ENCODE measurements around the gene DDI2. TPM values are rescaled to one million over a fixed set of nuclear protein-coding genes. Genes with fewer than 3 reads are reported as not detected.

Gene DDI2
- total RNA-seq (2022): 27.0 and 30.1 TPM in 2 replicates
- percentile 81 among the genes with signal in this experiment for Bru-seq, nascent RNA
- percentile 78 among the genes with signal in this experiment for BruChase-seq, experiment 1, labeled RNA remaining after a 6-hour chase
- BruChase-seq, experiment 2, labeled RNA remaining after a 2-hour chase: percentile 83 among the genes with signal in this experiment
- long read RNA-seq, full-length matches to known transcripts: 3 of 10 reads
- long read RNA-seq, partial matches to known transcripts: 1 of 10 reads
- long read RNA-seq, other reads (novel, unspliced or antisense): 6 of 10 reads

DNA sequence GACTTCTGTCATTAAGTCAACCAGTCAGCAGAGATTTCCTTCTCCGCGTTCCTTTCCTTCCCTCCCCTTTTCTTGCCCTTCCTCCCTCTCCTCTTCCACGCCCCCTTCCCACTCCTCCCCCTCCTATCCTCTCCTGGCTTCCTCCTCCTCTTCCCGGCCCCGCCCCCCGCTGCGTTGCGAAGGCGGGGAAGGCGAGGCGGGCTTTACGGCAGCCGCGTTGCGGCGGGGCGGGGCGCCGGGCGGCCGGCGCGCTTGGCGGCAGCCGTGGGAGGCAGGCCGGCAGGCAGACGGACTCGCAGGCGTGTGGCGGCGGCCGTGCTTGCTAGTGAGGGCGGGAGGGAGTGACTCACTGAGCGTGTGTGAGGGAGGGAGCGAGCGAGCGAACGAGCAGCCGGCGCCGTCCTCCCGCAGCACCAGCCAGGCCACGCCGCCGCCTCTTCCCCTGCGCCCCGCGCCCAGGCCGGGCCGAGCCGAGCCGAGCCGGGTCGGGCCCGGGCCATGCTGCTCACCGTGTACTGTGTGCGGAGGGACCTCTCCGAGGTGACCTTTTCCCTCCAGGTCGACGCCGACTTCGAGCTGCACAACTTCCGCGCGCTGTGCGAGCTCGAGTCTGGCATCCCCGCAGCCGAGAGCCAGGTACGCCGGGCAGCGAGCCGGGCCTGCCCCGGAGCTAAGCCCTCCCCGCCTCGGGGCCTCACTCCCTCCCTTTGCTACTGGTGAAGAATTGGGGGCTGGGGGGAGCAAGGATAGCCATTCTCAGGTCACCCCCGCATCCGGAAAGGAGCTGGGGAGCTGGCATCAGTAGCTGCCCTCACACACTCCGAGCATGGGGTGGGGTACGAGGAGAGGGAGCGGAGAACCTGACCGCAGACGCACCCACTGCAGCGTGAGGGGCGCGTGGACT lies at the start of gene DDI2:
DDI2 (plus strand) TSS at position 286 of the 904 bp plus-strand sequence; CDS start at position 499, 213 bp downstream.
- no TSS peak for BruUV-seq (replicated peaks)
- Mint-ChIP-seq H3K4me3 (ENCODE audit: low read depth, unreplicated experiment) (peak within 1 kb of the TSS; percentile 63), H3K36me3 (ENCODE audit: insufficient read depth, unreplicated experiment) (peaks cover 33% of the 10 kb centered on the region), H3K4me1 (ENCODE audit: low read depth, unreplicated experiment) (peaks cover 14% of the 10 kb centered on the region), H3K27ac (ENCODE audit: unreplicated experiment) (peak within 1 kb of the TSS; percentile 77), H3K9me3 (ENCODE audit: low read depth, unreplicated experiment) (no peaks in the 10 kb centered on the region), H3K27me3 (ENCODE audit: unreplicated experiment) (no peaks in the 10 kb centered on the region)
- CTCF ChIA-PET: no interaction called here
- DNase-seq: peak; percentile 96
- TF ChIP-seq, protein P1, sequence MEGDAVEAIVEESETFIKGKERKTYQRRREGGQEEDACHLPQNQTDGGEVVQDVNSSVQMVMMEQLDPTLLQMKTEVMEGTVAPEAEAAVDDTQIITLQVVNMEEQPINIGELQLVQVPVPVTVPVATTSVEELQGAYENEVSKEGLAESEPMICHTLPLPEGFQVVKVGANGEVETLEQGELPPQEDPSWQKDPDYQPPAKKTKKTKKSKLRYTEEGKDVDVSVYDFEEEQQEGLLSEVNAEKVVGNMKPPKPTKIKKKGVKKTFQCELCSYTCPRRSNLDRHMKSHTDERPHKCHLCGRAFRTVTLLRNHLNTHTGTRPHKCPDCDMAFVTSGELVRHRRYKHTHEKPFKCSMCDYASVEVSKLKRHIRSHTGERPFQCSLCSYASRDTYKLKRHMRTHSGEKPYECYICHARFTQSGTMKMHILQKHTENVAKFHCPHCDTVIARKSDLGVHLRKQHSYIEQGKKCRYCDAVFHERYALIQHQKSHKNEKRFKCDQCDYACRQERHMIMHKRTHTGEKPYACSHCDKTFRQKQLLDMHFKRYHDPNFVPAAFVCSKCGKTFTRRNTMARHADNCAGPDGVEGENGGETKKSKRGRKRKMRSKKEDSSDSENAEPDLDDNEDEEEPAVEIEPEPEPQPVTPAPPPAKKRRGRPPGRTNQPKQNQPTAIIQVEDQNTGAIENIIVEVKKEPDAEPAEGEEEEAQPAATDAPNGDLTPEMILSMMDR (IDR thresholded peaks at IDR 0.05; ENCODE audit: unreplicated experiment): no peak
- intact Hi-C loops (cut with micrococcal nuclease; ENCODE audit: unreplicated experiment): loop anchor here (5.0 kb wide), 1 partner anchor 90 kb away; the partner anchor contains the start of gene DNAJC16

DNA sequence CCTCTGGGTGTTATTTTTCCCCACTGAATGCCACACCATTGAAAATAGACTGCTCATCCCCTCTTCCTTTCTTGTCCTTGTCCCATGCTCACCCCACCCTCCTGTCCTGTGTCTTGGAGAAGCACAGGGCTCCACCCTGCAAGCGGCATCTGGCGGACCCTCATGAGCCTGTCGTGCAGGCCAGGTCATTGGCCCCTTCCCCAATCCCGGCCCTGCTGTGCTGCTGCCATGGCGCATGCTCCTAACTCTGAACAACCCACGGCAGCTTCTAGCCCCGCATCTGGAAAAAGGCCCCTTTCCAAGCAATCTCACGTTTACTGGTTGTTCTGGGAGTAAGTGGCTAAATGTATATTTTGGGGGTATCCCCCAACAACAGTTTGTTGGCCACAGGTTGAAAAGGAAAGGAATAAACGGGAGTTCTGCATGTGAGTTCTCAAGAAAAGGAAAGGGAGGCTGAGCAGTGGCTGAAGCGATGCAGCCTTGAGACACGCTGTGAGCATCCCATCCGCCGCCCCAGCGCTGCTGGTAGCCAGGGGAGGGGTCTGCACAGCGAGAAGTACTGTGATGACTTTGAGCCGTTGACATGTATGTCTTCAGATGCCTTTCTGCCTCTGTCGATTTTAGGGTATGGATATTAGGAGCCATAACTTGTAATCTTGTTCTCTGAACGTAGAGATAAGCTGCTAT lies 48.7 kb upstream of the DDI2 start:
- no peaks in the 10 kb centered on the region for H3K4me1 Mint-ChIP-seq (ENCODE audit: low read depth, unreplicated experiment)
- H3K27me3 Mint-ChIP-seq (ENCODE audit: unreplicated experiment): no peaks in the 10 kb centered on the region
- H3K4me3 Mint-ChIP-seq (ENCODE audit: low read depth, unreplicated experiment): no peak overlapping the region
- peaks cover 11% of the 10 kb centered on the region for H3K36me3 Mint-ChIP-seq (ENCODE audit: insufficient read depth, unreplicated experiment)
- TF ChIP-seq, protein P1 (IDR thresholded peaks at IDR 0.05; ENCODE audit: unreplicated experiment): no peak
- H3K9me3 Mint-ChIP-seq (ENCODE audit: low read depth, unreplicated experiment): no peaks in the 10 kb centered on the region
- intact Hi-C loops (cut with micrococcal nuclease; ENCODE audit: unreplicated experiment): no loop called here
- CTCF ChIA-PET: no interaction called here
- no TSS peak for BruUV-seq (replicated peaks)
- DNase-seq: no peak
- no peak overlapping the region for H3K27ac Mint-ChIP-seq (ENCODE audit: unreplicated experiment)

DNA sequence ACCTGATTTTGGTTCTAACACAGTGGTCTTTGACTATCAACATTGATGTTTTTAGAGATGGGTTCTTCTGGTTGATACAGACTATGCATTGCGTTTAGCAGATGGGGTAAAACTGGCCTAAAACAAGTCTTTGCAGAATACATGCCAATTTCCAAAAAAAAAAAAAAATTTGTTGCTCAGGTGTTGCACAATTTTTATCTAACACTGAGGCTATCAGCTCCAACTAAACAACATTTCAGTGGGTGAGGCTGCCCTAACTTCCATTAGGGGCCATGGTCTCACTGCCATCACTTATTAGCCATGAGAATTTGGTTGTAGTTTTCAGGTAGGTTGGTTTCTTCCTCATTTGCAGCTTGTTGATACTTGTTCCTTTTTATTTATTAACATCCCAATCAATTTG lies 46.4 kb upstream of the DDI2 start:
- TF ChIP-seq, protein P1 (IDR thresholded peaks at IDR 0.05; ENCODE audit: unreplicated experiment): no peak
- H3K27me3 Mint-ChIP-seq (ENCODE audit: unreplicated experiment): no peaks in the 10 kb centered on the region
- intact Hi-C loops (cut with micrococcal nuclease; ENCODE audit: unreplicated experiment): no loop called here
- H3K27ac Mint-ChIP-seq (ENCODE audit: unreplicated experiment): no peak overlapping the region
- no peaks in the 10 kb centered on the region for H3K4me1 Mint-ChIP-seq (ENCODE audit: low read depth, unreplicated experiment)
- CTCF ChIA-PET: no interaction called here
- H3K4me3 Mint-ChIP-seq (ENCODE audit: low read depth, unreplicated experiment): no peak overlapping the region
- no peak for DNase-seq
- BruUV-seq (replicated peaks): no TSS peak
- H3K36me3 Mint-ChIP-seq (ENCODE audit: insufficient read depth, unreplicated experiment): peaks cover 6% of the 10 kb centered on the region
- no peaks in the 10 kb centered on the region for H3K9me3 Mint-ChIP-seq (ENCODE audit: low read depth, unreplicated experiment)

DNA sequence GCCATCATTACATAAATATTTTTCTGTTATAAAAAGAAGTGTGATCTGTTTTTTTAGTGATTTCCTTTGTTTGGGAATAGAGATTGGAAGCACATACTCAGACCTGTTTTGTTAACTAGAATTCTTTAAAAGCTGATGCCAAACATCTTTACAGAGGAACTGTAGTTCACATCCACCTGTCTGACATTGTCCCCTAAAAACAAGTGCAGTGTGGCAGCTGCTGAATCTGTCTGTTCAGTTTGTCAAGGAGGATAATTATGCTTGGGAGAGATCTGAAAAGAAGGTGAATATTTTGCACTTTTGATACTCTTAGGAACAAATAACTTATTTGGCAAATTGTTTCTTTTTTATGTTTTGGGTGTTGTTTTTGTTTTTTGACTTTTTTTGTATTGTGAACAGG lies 46.0 kb upstream of the DDI2 start:
- Mint-ChIP-seq H3K36me3 (ENCODE audit: insufficient read depth, unreplicated experiment) (peaks cover 6% of the 10 kb centered on the region), H3K27me3 (ENCODE audit: unreplicated experiment) (no peaks in the 10 kb centered on the region), H3K4me1 (ENCODE audit: low read depth, unreplicated experiment) (no peaks in the 10 kb centered on the region), H3K9me3 (ENCODE audit: low read depth, unreplicated experiment) (no peaks in the 10 kb centered on the region), H3K4me3 (ENCODE audit: low read depth, unreplicated experiment) (no peak overlapping the region), H3K27ac (ENCODE audit: unreplicated experiment) (no peak overlapping the region)
- TF ChIP-seq, protein P1 (IDR thresholded peaks at IDR 0.05; ENCODE audit: unreplicated experiment): no peak
- intact Hi-C loops (cut with micrococcal nuclease; ENCODE audit: unreplicated experiment): no loop called here
- DNase-seq: no peak
- no TSS peak for BruUV-seq (replicated peaks)
- CTCF ChIA-PET: no interaction called here

Measured in Calu3 (cell line).